ENCODE measurements around the gene HGF.

GRCh38 chr7:81776161-81776560 lies 6.3 kb upstream of the HGF start:
- TF ChIP-seq, protein P1, sequence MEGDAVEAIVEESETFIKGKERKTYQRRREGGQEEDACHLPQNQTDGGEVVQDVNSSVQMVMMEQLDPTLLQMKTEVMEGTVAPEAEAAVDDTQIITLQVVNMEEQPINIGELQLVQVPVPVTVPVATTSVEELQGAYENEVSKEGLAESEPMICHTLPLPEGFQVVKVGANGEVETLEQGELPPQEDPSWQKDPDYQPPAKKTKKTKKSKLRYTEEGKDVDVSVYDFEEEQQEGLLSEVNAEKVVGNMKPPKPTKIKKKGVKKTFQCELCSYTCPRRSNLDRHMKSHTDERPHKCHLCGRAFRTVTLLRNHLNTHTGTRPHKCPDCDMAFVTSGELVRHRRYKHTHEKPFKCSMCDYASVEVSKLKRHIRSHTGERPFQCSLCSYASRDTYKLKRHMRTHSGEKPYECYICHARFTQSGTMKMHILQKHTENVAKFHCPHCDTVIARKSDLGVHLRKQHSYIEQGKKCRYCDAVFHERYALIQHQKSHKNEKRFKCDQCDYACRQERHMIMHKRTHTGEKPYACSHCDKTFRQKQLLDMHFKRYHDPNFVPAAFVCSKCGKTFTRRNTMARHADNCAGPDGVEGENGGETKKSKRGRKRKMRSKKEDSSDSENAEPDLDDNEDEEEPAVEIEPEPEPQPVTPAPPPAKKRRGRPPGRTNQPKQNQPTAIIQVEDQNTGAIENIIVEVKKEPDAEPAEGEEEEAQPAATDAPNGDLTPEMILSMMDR (IDR thresholded peaks at IDR 0.05): no peak
- no peak for TF ChIP-seq EP300 (IDR thresholded peaks at IDR 0.05)
- no peak for TF ChIP-seq POLR2AphosphoS5 (IDR thresholded peaks at IDR 0.05)
- TF ChIP-seq POLR2A (IDR thresholded peaks at IDR 0.05): no peak

Data from sigmoid colon (tissue), 4 donors.